HCT116 (cell line): ENCODE measurements around the gene OR4D1. TPM values are rescaled to one million over a fixed set of nuclear protein-coding genes. Genes with fewer than 3 reads are reported as not detected.

Experiments used
- ATAC-seq: fragments of 200-7000 bp; cut with Tn5 transposase; 2 replicates; pipeline ENCODE4 v1.9.1; 2020; ENCODE audit warnings: mild to moderate bottlenecking, moderate library complexity
- BruUV-seq: library from RNA; stranded (reverse); fragments of 400-500 nt; replicated peaks from 2 replicates; lab custom pipeline; 2021; lab: Mats Ljungman, UMichigan
- CTCF ChIA-PET: fragments of 300-600 bp; sonication (Branson Sonifier 250); formaldehyde crosslinking; loops from one replicate; lab custom pipeline; 2021; ENCODE audit warnings: antibody characterized with exemption; lab: Charles Lee
- POLR2A ChIA-PET: fragments of 300-600, 350-600 bp; sonication (Branson Sonifier 250); formaldehyde crosslinking; loops from one replicate; lab custom pipeline; 2021; ENCODE audit warnings: antibody characterized with exemption; lab: Charles Lee
- RAD21 ChIA-PET, 2 experiments: fragments of 300-600 bp; sonication (Branson Sonifier 250); formaldehyde crosslinking; loops; one replicate each; lab custom pipeline; 2023; ENCODE audit warnings: low total read pairs in 2 of 2; ENCODE audit not compliant: uncharacterized antibody in 2 of 2, unreplicated experiment in 2 of 2, low non-redundant PET in 1 of 2; lab: Charles Lee
- DNase-seq: peaks from one replicate; pipeline ENCODE4 v3.0.0-alpha.2; 2010; ENCODE audit warnings: low read depth, low spot score
- H2AFZ ChIP-seq: fragments of 200-600 bp; shearing (Covaris generic), sonication (generic); 2 replicates; pipeline ENCODE4 v1.6.1; 2017; ENCODE audit warnings: low read depth, mixed run types, mixed read lengths, antibody characterized with exemption, low read length; ENCODE audit not compliant: poor library complexity, severe bottlenecking
- H3K27ac ChIP-seq: 2 replicates; pipeline ENCODE4 v1.5.1; 2012; ENCODE audit warnings: low read depth, low read length
- H3K27me3 ChIP-seq: fragments of 200-600 bp; sonication (generic); 2 replicates; pipeline ENCODE4 v1.6.1; 2016; ENCODE audit warnings: mixed run types, low read length, mixed read lengths; ENCODE audit not compliant: insufficient read depth
- H3K36me3 ChIP-seq, 2 experiments: fragments of 200-500 bp in 1 of 2; fragments of 200-600 bp in 1 of 2; sonication (Bioruptor generic) in 1 of 2; sonication (generic) in 1 of 2; 2 replicates each; pipeline versions ENCODE4 v1.5.1 to v1.6.1; 2014 to 2016; ENCODE audit warnings: low read length in 2 of 2, inconsistent platforms in 1 of 2, mixed read lengths in 1 of 2, mixed run types in 1 of 2; ENCODE audit not compliant: insufficient read depth in 2 of 2, control insufficient read depth in 1 of 2
- H3K4me1 ChIP-seq, 2 experiments: fragments of 200-600 bp in 1 of 2; sonication (generic) in 1 of 2; 2 replicates each; pipeline versions ENCODE4 v1.5.1 to v1.6.1; 2012 to 2017; ENCODE audit warnings: low read length in 2 of 2, inconsistent platforms in 1 of 2, mild to moderate bottlenecking in 1 of 2, mixed read lengths in 1 of 2, mixed run types in 1 of 2, moderate library complexity in 1 of 2; ENCODE audit not compliant: insufficient read depth in 2 of 2, control insufficient read depth in 1 of 2
- H3K4me2 ChIP-seq: fragments of 200-600 bp; sonication (generic); 2 replicates; pipeline ENCODE4 v1.6.1; 2017; ENCODE audit warnings: mixed run types, low read length, mixed read lengths
- H3K4me3 ChIP-seq, 2 experiments: fragments of 200-600 bp in 1 of 2; sonication (generic) in 1 of 2; replicated peaks in 1 of 2; 2 replicates each; pipeline ENCODE4 v1.5.1; 2011 to 2016; ENCODE audit warnings: low read length in 2 of 2, control low read depth in 1 of 2, low read depth in 1 of 2, mild to moderate bottlenecking in 1 of 2, mixed read lengths in 1 of 2, mixed run types in 1 of 2
- H3K79me2 ChIP-seq: fragments of 200-600 bp; sonication (generic); 2 replicates; pipeline ENCODE4 v1.6.1; 2017; ENCODE audit warnings: mild to moderate bottlenecking, mixed run types, low read length, moderate library complexity, mixed read lengths; ENCODE audit not compliant: insufficient read depth
- H3K9ac ChIP-seq: fragments of 200-600 bp; sonication (generic); 2 replicates; pipeline ENCODE4 v1.6.1; 2016; ENCODE audit warnings: low read length, mixed read lengths
- H3K9me2 ChIP-seq: fragments of 200-600 bp; sonication (generic), shearing (Covaris generic); 2 replicates; pipeline ENCODE4 v1.6.1; 2017; ENCODE audit warnings: mixed run types, mild to moderate bottlenecking, moderate library complexity; ENCODE audit not compliant: insufficient read depth
- H3K9me3 ChIP-seq, 2 experiments: fragments of 200-500 bp in 1 of 2; fragments of 200-600 bp in 1 of 2; sonication (Bioruptor generic) in 1 of 2; sonication (generic) in 1 of 2; 2 replicates each; pipeline ENCODE4 v1.6.1; 2014 to 2017; ENCODE audit warnings: low read length in 2 of 2, mixed read lengths in 2 of 2, inconsistent platforms in 1 of 2, low read depth in 1 of 2, mild to moderate bottlenecking in 1 of 2, mixed run types in 1 of 2, moderate library complexity in 1 of 2; ENCODE audit not compliant: control insufficient read depth in 1 of 2, insufficient read depth in 1 of 2
- H4K20me1 ChIP-seq: fragments of 200-600 bp; sonication (generic), shearing (Covaris generic); 2 replicates; pipeline ENCODE4 v1.6.1; 2017; ENCODE audit warnings: mixed run types, mild to moderate bottlenecking, moderate library complexity; ENCODE audit not compliant: insufficient read depth
- ATF3 ChIP-seq: IDR thresholded peaks from 2 replicates; pipeline ENCODE4 v1.6.1; 2012
- CEBPB ChIP-seq: IDR thresholded peaks from 2 replicates; pipeline ENCODE4 v1.6.1; 2012; ENCODE audit warnings: low read depth
- EGR1 ChIP-seq: IDR thresholded peaks from 2 replicates; pipeline ENCODE4 v1.6.1; 2012; ENCODE audit warnings: low read depth
- ELF1 ChIP-seq: IDR thresholded peaks from 2 replicates; pipeline ENCODE4 v1.6.1; 2012; ENCODE audit warnings: low read depth, borderline replicate concordance
- EZH2phosphoT487 ChIP-seq: fragments of 200-600 bp; IDR thresholded peaks from 2 replicates; pipeline ENCODE4 v1.6.1; 2018; ENCODE audit warnings: antibody characterized with exemption, borderline replicate concordance
- FOSL1 ChIP-seq: IDR thresholded peaks from 2 replicates; pipeline ENCODE4 v1.6.1; 2012; ENCODE audit warnings: low read depth
- JUND ChIP-seq: IDR thresholded peaks from 2 replicates; pipeline ENCODE4 v1.6.1; 2012
- MAX ChIP-seq: IDR thresholded peaks from 2 replicates; pipeline ENCODE4 v1.6.1; 2012
- POLR2AphosphoS5 ChIP-seq: IDR thresholded peaks from 2 replicates; pipeline ENCODE4 v1.6.1; 2011; ENCODE audit warnings: mild to moderate bottlenecking, low read depth, low read length, moderate library complexity
- RAD21 ChIP-seq: IDR thresholded peaks from 2 replicates; pipeline ENCODE4 v1.6.1; 2012; ENCODE audit warnings: low read depth, mild to moderate bottlenecking
- REST ChIP-seq: IDR thresholded peaks from 2 replicates; pipeline ENCODE4 v1.6.1; 2012; ENCODE audit warnings: low read depth
- SIN3A ChIP-seq: IDR thresholded peaks from 2 replicates; pipeline ENCODE4 v1.6.1; 2012; ENCODE audit warnings: low read depth
- SRF ChIP-seq: IDR thresholded peaks from 2 replicates; pipeline ENCODE4 v1.6.1; 2012; ENCODE audit warnings: low read depth
- TCF7L2 ChIP-seq: IDR thresholded peaks from 2 replicates; pipeline ENCODE4 v1.7.0; 2011; ENCODE audit warnings: borderline replicate concordance, inconsistent platforms; ENCODE audit not compliant: insufficient read depth, insufficient read length; ENCODE audit errors: extremely low read depth
- YY1 ChIP-seq: IDR thresholded peaks from 2 replicates; pipeline ENCODE4 v1.6.1; 2011; ENCODE audit warnings: low read length, low read depth, moderate library complexity, mild to moderate bottlenecking; ENCODE audit not compliant: insufficient replicate concordance; ENCODE audit errors: extremely low read depth
- ZFX ChIP-seq: fragments of 450-650 bp; IDR thresholded peaks from 2 replicates; pipeline ENCODE4 v1.6.1; 2017
- ZNF274 ChIP-seq: fragments of 200-500 bp; sonication (Bioruptor generic); IDR thresholded peaks from 2 replicates; pipeline ENCODE4 v1.6.1; 2014; ENCODE audit warnings: mild to moderate bottlenecking, low read depth, low read length, inconsistent platforms
- intact Hi-C: fragments of 100-400 bp; cut with micrococcal nuclease; formaldehyde crosslinking; loops from 2 replicates; pipeline ENCODE4 v1.10.0; 2022
- total RNA-seq: library from RNA; stranded (reverse); gene quantifications from one replicate; pipeline ENCODE4 v1.2.1, GENCODE V29; 2021; ENCODE audit not compliant: unreplicated experiment

The OR4D1 gene
- total RNA-seq, 1 experiment from 2014 or later: not detected

- H3K9me2 ChIP-seq: no peaks in the 10 kb centered on the region
- H3K4me1 ChIP-seq: no peaks in the 10 kb centered on the region
- RAD21 ChIA-PET: no interaction called here
- H3K4me2 ChIP-seq: no peak overlapping the region
- no peak overlapping the region for H3K9ac ChIP-seq
- H3K79me2 ChIP-seq: no peaks in the 10 kb centered on the region
- H3K27ac ChIP-seq: no peak overlapping the region
- H3K36me3 ChIP-seq: no peaks in the 10 kb centered on the region
- no peak overlapping the region for H3K4me3 ChIP-seq
- H4K20me1 ChIP-seq: no peaks in the 10 kb centered on the region
- no peak for TF ChIP-seq SRF
- TF ChIP-seq CEBPB: no peak
- DNase-seq: no peak
- no peak for ATAC-seq
- no peak overlapping the region for H2AFZ ChIP-seq
- H3K27me3 ChIP-seq: no peaks in the 10 kb centered on the region
- CTCF ChIA-PET: no interaction called here
- POLR2A ChIA-PET: interaction anchor here (1.3 kb wide), 1 partner anchor 98 kb away, joined by 3 read pairs; the partner anchor contains the start of gene SRSF1
- intact Hi-C loops: no loop called here
- BruUV-seq: no TSS peak
- no peaks in the 10 kb centered on the region for H3K9me3 ChIP-seq
These were observed 43.1 kb upstream of the OR4D1 start for GRCh38 chr17:58105093-58105492.

- BruUV-seq: no TSS peak
- intact Hi-C loops: no loop called here
- Histone ChIP-seq H3K9me3 (no peaks in the 10 kb centered on the region), H3K79me2 (no peaks in the 10 kb centered on the region), H3K4me1 (no peaks in the 10 kb centered on the region), H3K9ac (no peak overlapping the region), H2AFZ (no peak overlapping the region), H3K4me2 (no peak overlapping the region), H3K27ac (no peak overlapping the region), H3K27me3 (no peaks in the 10 kb centered on the region), H4K20me1 (no peaks in the 10 kb centered on the region), H3K4me3 (no peak overlapping the region), H3K9me2 (no peaks in the 10 kb centered on the region), H3K36me3 (no peaks in the 10 kb centered on the region)
- ChIA-PET CTCF (no interaction called here), POLR2A (no interaction called here), RAD21 (no interaction called here)
- DNase-seq (no peak), ATAC-seq (no peak)
- TF ChIP-seq ZNF274 (no peak), MAX (no peak), RAD21 (no peak), CEBPB (no peak), ELF1 (no peak), EZH2phosphoT487 (no peak), POLR2AphosphoS5 (no peak), ATF3 (no peak), SIN3A (no peak), YY1 (no peak), FOSL1 (no peak), JUND (no peak), TCF7L2 (no peak), EGR1 (no peak), ZFX (no peak), REST (no peak)
These were observed 40.9 kb upstream of the OR4D1 start for GRCh38 chr17:58107306-58107705.
